NCI-H2081 (cell line): ENCODE results near the gene SLC25A1.

ENCODE experiments used
- DNase-seq, 2 experiments: peaks; one replicate each; lab custom pipeline; 2025; lab: John Stamatoyannopoulos, UW

The SLC25A1 gene

GRCh38 chr22:19137384-19138216 is 40.9 kb downstream of the SLC25A1 start:
- no peak for DNase-seq

GRCh38 chr22:19136915-19137314 is 41.6 kb downstream of the SLC25A1 start:
- no peak for DNase-seq

- no peak for DNase-seq
Observed at GRCh38 chr22:19134874-19135273, 43.7 kb downstream of the SLC25A1 start.

- no peak for DNase-seq
Observed at GRCh38 chr22:19134176-19134831, 44.2 kb downstream of the SLC25A1 start.

- no peak for DNase-seq
Observed at GRCh38 chr22:19133561-19133960, 45.0 kb downstream of the SLC25A1 start.

DNA sequence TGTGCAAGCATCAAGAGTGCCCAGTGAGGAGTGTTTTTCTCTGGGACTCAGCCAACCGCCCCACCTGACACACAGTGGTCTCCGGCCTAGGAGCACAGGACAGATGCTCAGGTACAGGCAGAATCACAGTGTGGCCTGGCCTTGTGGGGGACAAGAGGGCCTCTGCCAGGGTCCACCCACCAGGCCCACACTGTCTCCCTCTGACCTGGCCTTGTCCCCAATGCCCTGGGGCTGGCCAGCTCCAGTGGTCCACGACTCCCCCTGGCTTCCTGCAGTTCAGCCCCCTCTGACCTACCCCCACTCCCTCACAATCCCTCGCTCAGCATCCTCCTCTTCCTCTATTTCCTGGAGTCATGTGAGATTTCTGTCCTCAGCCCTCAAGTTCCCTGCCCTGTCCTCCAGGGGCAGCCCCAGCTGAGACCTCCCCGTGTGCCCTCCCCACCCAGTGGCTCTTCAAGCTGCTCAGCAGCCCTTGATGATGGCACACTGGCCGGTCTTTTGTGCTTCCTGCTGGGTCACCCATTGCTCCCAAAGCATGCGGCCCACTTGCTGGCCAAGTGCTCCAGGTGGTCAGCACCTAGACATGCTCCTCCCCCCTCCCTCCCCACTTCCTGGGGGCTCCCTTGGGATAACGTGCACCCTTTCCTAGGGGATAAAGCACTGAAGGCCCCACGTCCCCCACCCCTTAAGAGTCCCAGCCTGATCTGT is 45.7 kb downstream of the SLC25A1 start:
- no peak for DNase-seq

GRCh38 chr22:19132153-19132552 is 46.4 kb downstream of the SLC25A1 start:
- DNase-seq = no peak

DNA sequence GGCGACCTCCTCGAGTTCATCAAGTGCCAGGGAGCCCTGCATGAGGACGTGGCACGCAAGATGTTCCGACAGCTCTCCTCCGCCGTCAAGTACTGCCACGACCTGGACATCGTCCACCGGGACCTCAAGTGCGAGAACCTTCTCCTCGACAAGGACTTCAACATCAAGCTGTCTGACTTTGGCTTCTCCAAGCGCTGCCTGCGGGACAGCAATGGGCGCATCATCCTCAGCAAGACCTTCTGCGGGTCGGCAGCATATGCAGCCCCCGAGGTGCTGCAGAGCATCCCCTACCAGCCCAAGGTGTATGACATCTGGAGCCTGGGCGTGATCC is 46.9 kb downstream of the SLC25A1 start:
- no peak for DNase-seq

- DNase-seq = no peak
Observed at GRCh38 chr22:19130959-19131684, 47.4 kb downstream of the SLC25A1 start, which contains the start of gene TSSK2. TSS of gene TSSK2 (plus strand) at chr22:19131308. CDS start at chr22:19131400, 92 bp downstream.

GRCh38 chr22:19129871-19130270 is 48.7 kb downstream of the SLC25A1 start:
- no peak for DNase-seq

DNA sequence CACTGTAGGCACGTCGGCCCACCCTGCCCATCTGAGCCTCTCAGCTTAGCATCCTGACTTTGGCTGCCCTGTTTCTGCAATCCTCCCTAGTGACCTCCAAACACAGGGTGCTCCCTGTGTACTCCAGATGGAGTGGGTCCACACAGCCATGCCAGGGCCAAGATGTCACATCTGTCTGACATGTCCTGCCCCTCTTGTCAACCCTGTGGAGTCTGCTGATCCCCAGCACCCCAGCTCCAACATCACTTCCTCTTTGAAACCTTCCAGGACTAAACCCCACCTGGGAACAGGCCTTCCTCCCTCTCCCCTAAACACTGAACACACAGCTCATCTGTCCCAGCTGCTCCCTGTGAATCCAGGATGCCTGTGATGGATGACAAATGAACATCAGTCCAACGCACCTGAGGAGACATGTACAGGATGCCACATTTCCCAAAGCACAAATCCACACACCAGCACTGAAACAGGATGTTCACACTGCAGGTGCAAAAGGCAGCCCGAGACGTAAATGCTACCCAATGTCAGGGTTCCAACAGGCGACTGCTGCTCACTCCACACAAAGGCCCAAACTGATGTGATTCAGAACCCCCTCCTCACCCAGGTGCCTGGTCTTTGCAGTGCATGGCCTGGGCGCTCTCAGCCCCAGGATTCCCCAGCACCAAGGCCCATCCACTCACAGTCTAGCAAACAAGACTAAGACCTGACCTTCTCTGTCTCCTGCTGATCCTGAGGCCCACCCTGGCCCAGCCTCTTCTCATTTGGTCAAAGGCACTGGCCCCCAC is 49.4 kb downstream of the SLC25A1 start:
- no peak for DNase-seq

DNA sequence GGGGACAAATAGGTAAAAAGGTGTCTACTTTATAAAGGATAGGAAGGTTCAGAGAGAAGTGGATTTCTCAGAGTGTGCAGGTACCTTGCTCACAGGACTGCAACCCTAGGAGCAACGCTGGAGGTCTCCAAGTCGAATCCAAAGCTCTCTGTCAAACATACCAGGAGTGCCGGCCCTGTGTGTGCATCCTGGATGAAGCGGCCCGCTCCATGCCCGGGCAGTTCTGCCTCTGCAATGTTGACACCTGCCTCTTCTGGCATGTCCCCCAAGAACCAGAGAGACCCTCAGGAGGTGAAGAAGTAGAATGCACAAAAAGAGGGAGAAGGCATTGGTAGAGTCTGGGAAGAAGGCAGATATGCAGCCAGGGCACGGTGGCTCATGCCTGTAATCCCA is 50.5 kb downstream of the SLC25A1 start:
- DNase-seq = no peak

DNA sequence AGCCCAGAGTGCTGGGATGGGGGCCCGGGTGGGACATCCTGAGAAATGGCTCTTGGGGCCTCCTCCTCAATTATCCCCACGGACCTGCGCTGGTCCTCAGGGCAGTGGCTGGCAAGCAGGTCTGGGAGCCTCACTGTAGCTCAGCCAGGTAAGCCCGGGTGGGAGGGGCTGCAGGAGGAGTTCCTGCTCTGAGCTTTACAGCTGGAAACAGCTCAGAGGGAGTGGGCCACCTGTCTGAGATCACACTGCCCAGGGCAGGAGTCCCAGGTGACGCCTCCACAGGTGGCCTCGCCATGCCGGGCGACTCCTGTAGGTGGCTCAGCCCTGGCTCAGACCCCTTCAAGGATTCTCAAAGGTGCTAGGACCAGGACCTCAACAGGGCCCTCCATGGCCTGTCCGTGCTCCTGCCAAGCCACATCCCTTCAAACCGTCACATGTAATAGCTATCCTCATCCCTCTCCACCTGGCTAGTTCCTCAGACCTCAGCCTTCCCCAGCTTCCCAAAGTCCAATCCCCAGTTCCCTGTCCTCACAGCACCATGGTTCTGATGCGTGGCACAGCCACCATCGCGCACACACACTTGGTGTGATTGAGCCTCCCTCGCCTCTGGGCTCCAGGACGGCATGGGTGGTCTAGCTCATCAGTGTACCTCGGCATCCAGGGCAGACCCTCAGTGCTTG is 51.1 kb downstream of the SLC25A1 start:
- no peak for DNase-seq

GRCh38 chr22:19126309-19127273 is 51.9 kb downstream of the SLC25A1 start:
- DNase-seq = no peak
